ENCODE data around the gene SLC9A6.
"Not testable (repeated sequence)": the region's sequence is repeated elsewhere in the genome, so short reads cannot be mapped to it uniquely, and the experiment has no call there.

The SLC9A6 gene

GRCh38 chrX:136030303-136031191 is 45.3 kb downstream of the SLC9A6 start:
- ATAC-seq = no peak

DNA sequence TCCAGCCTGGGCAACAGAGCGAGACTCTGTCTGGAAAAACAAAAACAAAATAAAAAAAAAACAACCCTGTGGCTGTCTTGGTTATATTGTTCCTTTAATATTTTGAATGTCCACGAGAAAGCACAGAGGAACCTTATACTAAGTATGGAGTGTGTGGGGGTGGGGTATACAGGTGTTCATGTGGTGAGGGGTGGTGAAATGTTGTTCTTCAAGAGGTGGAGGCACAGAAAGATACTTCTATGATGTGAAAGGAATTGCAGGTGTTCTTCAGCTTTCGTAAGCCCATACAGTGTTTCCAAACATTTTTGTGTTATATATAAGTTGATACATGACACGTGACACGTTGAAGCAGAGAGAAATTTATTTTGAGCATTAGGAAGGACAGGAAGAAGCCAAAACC is 46.4 kb downstream of the SLC9A6 start:
- ATAC-seq = no peak

DNA sequence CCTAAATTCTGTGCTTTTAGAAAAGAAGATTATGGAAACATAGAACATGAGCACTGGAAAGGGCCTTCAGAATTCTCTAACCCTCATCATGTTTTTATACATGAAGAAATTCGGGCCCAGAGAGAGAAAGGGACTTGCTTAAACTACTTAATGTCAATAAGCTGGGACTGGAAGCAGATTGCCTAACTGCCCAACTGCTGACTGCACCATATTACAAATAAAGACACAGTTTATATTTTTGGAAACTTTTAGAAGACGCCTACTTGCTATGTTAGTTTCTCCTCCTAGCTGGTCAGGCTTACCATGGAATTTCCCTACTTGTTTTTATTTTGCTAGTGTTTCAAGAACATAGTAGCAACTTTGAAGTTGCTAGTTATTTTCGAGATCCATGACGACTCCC is 47.1 kb downstream of the SLC9A6 start:
- ATAC-seq = no peak

GRCh38 chrX:136034668-136035067 is 49.4 kb downstream of the SLC9A6 start:
- ATAC-seq = no peak

DNA sequence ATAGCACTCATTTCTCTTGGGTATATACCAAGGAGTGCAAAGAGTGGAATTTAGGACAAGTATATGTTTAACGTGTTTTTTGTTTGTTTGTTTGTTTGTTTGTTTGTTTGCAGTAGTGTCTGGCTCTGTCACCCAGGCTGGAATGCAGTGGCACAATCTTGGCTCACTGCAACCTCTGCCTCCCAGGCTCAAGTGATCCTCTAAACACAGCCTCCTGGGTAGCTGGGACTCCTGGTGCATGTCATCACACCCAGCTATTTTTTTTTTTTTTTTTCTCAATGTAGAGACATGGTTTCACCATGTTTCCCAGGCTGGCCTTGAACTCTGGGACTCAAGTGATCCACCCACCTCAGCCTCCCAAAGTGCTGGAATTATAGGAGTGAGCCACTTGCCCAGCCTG is 50.4 kb downstream of the SLC9A6 start:
- ATAC-seq = no peak

DNA sequence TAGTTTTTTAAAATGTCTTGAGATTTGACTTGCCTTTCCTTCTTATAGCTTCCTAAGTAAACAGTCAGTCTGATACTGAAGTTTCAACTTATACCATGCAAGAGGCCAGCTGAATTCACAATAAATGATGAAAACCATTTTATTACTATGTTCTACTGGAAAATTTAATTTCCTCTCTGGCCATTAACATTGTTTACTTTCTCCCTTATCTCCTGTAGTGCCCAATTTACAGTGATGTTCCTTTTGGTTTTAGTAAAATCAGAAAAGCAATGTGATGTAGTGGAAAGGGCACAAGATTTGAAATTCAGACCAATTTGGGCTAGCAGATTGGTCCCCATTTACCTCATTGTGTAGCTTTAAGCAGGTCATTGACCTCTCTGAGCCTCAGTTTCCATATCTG is 54.2 kb downstream of the SLC9A6 start:
- ATAC-seq = no peak

GRCh38 chrX:136039968-136040367 is 54.7 kb downstream of the SLC9A6 start:
- no peak for ATAC-seq

DNA sequence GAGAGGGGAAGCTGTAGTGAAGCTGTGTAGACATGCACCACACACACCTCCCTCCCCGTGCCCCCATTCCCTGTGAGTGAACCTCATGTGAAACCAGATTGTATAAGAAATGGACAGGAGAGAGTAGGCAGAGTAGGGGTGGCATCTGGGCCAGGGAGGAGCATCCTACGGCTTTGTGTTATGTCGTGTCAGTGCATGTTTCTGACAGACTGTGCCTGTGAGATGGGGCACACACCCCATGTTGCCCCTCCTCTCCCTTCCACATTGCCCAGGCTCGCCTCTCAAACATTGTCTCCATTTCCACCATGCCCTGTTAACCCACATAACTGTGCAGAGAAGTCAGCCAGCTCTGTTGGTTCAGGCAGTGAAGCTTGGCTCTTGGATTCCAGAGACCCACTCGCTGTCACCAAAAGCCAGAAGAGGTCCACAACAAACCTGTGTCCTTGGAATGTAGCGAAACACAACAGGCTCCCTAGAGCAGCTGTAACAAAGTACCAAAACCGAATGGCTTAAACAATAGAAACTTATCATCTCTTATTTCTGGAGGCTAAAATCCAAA is 56.1 kb downstream of the SLC9A6 start:
- ATAC-seq = no peak

GRCh38 chrX:136045008-136045407 is 59.8 kb downstream of the SLC9A6 start:
- no peak for ATAC-seq

GRCh38 chrX:136046295-136047015 is 61.2 kb downstream of the SLC9A6 start:
- ATAC-seq = no peak

DNA sequence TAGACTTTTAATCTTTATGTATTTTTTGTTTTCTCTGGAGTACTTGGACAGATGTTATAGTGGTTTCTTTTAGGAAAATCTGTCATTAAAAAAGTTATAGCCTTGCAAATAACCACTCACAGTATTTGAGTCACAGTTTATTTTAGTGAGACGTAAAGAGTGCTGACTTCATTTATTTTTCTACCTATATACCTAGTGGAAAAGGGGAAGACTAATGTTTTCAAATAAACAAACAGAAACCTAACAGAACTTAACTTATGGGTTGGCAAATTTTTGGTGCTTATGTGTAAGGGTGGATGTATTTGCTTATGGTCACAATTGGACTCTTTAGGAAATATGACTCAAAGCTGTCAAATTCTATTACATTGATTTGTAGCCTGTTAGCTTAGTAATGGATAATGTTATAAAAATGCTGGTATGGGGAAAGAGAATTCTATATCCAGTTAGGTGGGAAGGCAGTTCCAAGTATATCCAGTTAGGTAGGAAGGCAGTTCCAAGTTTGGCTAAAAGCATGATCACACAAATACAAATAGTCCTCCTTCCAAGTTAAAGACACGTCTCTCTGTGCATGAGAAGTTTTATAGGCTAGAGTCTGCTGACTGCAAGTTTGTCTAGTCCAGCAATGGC is 61.9 kb downstream of the SLC9A6 start:
- no peak for ATAC-seq

DNA sequence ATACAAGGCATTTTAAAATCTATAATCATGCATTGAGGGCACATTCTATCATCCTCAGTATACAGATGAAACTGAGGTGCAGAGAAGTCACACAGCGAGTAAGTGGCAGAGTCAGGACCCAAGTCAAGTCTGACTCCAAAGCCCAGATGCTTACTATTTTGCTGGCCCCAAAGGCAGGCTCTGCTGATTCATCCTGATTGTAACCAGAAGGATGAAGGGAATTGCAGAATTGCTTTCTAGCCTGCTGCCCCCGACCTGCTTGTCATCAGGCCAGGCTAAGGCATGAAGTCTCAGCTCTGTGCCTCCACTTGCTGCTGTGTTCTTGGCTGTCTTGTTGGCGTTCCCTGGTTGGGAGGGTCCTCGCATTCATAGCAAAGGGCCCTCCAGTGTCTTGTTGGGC is 62.7 kb downstream of the SLC9A6 start:
- ATAC-seq = no peak

- ATAC-seq = no peak
These were observed 63.2 kb downstream of the SLC9A6 start for GRCh38 chrX:136048446-136048845.

- ATAC-seq = no peak
These were observed 64.4 kb downstream of the SLC9A6 start for GRCh38 chrX:136049608-136050007.

- ATAC-seq = not testable (repeated sequence)
These were observed 65.6 kb downstream of the SLC9A6 start for GRCh38 chrX:136050875-136051274.

DNA sequence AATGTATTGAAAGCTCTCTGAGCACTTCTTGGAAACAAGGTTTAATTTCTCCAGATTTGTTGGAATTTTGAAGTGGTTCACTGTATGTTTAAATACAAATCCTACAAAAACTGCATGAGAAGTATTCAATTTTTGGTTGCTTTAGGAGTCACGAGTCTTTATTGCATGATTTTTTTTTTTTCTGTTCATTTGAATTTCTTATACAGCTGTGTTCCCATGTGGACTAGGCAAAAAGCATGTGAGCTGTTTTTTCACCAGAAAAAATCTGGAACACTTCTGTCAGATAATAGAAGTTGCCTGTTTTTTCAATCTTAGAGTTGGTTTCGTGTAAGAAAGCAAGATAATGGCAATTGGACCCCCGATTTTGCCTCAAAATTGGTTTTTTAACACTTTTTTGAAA is 66.4 kb downstream of the SLC9A6 start:
- ATAC-seq = no peak

DNA sequence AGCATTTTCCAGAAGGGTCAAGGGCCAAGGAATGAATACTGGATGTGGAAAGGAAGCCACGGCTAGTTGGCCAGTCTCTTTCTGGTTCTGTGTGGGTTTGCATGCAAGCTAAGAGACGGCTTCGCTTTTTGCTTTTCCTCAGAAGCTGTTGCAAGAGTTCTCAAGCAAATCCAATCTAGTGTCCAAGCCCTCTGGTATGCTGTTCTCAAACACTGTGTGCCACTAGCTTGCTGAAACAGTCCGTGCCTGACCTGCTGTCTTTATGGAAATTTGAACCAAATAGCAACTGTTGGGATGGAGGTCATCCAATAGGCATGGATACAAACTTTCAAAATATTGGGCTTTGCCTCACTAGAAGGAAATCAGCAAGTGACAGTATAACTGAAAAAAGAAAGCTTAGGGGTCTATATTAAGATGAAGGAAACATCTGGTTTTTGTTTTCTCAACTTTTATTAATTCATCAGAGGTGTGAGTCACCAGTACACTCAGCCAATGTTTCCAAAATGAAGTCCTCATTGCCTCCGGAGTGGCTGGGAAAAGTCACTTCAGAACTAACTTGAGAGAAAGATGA is 70.5 kb downstream of the SLC9A6 start:
- ATAC-seq = no peak

DNA sequence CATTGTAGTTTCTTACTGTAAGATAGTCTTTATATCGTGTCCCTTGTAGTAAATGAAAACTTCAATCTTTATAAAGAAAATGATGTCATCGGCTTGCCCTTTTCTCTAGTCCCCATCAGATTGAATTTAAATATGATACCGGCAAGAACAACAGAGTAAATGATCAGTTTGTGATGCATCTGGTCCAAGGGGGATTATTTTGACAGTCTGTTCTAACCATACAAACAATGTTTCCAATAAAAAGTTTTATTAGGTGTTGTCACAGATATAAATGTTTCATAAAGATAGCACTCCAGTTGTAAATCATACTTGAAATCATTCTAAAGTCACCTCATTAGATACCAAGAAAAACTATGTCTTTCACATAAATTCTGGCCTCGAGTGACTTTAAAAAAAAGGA is 72.3 kb downstream of the SLC9A6 start:
- ATAC-seq = no peak

DNA sequence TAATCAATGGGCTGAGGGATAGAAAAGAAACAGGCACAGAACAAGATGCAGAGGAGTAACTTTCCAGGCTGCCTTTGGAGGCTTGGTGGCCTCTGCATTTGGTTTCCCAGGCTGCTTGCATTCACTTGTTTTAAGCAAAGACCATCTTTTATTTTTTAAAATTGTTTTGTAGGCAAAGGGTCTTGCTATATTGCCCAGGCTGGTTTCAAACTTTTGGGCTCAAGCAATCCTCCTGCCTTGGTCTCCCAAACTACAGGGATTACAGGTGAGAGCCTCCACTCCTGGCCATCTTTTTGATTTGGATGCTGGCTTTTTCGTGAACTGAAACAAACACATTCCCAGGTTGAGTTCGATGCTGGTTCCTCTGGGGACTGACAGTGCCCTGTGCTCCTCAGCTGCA is 74.1 kb downstream of the SLC9A6 start:
- ATAC-seq = no peak

- ATAC-seq = no peak
These were observed 76.1 kb downstream of the SLC9A6 start for GRCh38 chrX:136061286-136061685.

GRCh38 chrX:136061696-136062095 is 76.5 kb downstream of the SLC9A6 start:
- ATAC-seq = no peak

GRCh38 chrX:136063340-136064079 is 78.3 kb downstream of the SLC9A6 start:
- no peak for ATAC-seq

Measured in activated CD4-positive, CD25-positive, alpha-beta regulatory T cell treated with anti-CD3 and anti-CD28 coated beads, Interleukin-2, amount 50 U/mL, for 24 hours (primary cell).